Testis (tissue), 2 donors: ENCODE data around the gene IP6K1.

ENCODE experiments used
- CTCF ChIP-seq, 3 experiments: fragments of 450-650 bp in 2 of 3; fragments of 200-600 bp in 1 of 3; sonication (generic) in 1 of 3; IDR thresholded peaks; one replicate each; pipeline ENCODE4 v1.5.1; 2016 to 2019; ENCODE audit warnings: antibody characterized with exemption in 3 of 3, mild to moderate bottlenecking in 2 of 3, moderate library complexity in 1 of 3
- POLR2A ChIP-seq: fragments of 450-650 bp; IDR thresholded peaks from one replicate; pipeline ENCODE4 v1.6.1; 2017; ENCODE audit warnings: antibody characterized with exemption, mild to moderate bottlenecking, moderate library complexity

- TF ChIP-seq CTCF (IDR thresholded peaks at IDR 0.05) (no peak), POLR2A (no peak)
These were observed 13.4 kb upstream of the IP6K1 start, which contains the start of gene CDHR4 for GRCh38 chr3:49799761-49800160.
